Endothelial cell of hepatic sinusoid (primary cell): ENCODE data around the gene ENPP5.

Experiments
- in situ Hi-C: cut with HindIII; loops from 2 replicates; pipeline ENCODE4 v1.10.0; 2017; ENCODE audit warnings: low sequenced_read_pairs

ENPP5 gene, protein sequence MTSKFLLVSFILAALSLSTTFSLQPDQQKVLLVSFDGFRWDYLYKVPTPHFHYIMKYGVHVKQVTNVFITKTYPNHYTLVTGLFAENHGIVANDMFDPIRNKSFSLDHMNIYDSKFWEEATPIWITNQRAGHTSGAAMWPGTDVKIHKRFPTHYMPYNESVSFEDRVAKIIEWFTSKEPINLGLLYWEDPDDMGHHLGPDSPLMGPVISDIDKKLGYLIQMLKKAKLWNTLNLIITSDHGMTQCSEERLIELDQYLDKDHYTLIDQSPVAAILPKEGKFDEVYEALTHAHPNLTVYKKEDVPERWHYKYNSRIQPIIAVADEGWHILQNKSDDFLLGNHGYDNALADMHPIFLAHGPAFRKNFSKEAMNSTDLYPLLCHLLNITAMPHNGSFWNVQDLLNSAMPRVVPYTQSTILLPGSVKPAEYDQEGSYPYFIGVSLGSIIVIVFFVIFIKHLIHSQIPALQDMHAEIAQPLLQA

DNA sequence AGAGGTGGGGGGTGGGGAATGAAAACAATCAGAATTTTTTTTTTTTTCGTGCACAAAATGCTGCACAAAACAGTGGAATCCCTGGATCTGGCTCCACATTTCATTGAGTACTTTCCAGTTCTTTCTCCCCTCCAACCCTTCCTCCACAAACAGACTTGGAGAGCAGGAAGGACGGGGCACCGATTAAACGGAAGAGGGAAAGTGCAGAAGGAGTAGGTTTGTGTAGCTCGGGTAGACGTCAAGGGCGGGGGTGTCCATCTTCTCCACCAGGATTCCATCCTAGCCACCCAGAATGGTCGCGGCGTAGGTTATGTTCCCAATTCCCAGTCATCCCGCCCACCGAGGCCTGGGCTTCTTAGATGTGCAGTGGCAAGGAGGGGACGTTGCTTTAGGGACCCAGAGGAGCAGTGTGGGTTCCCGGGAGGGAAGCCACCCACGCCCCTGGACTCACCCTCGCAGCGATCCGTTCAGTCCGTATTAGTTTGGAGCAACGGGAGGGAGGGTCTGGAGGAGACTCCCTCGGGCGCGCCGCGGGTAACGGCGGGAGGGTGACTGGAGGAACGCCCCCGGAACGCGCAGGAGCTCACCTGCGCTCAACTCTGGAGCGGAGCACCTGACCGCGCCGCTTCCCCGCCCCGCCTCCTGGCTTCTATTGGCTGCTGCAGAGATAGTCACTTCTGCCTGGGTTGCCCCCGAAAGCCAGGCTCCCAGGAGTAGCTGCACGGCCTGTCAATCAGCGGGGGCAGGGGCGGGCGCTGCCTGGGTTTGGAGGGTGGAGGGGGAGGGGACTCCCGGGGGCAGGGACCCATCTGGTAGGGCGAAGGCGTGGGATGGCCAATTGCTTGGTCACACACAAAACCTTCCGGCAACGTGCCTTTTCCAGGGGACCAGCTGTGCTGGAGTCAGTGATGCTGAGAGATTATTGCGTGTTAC lies at the start of gene ENPP5:
Gene ENPP5, minus strand, starts transcription at position 624 of the 933 bp plus-strand sequence. CDS start 2,718 bp downstream, outside the sequence.
- in situ Hi-C loops = no loop called here

DNA sequence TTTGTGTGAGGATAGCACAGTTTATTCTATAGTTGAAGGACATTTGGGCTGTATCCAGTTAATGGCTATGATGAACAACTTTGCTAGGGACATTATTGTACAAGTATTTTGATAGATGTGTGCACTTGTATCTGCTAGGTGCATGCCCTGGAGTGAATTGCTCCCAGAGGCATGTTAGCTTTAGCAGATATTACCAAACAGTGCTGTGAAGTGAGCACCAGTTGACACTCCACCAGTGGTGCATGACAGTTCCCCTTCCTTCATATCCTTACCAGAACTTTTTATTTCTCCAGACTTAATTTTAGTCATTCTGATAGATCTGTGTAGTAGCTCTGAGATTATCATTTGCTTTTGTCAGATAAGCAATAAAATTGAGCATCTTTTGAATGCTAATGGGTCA lies 48.9 kb upstream of the ENPP5 start:
- in situ Hi-C loops = no loop called here

DNA sequence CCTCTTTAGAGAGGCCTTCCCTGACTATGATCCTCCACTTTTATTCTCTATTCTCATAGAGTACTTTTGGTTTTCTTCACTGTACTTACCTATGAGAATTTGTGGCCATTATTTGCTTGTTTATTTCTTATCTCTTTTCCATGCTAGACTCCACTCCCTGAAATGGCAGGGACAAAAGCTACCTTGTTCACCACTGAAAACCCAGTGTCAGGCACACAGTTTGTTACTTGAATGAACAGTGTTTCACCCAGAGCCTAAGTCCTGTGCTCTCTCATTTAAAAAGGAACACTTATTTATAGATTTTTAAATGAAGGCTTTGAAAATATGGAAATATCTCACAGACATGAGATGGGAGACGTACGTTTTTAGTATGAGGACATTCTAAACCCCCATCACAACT lies 47.7 kb upstream of the ENPP5 start:
- in situ Hi-C loops = no loop called here

DNA sequence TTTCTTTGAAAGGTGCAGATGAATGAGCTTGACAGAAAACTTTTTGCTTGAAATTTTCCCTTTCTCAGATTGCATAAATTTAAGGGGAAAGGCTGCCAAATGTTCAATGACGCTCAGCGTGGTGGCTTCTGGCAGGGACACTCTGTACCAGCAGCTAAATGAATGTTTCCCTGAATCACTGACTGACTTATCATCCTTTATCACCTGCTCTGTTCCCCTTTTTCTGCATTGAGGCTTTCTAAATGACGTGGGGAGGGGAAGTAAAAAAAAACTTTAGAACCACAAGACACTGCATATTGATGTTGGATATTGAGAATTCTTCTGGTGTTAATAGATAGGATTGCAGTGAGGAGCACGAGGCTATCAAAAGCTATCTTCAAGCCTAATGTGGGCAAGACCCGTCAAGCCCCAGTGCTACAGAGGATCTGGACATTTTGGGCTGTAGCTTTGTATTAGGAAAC lies 46.9 kb upstream of the ENPP5 start:
- in situ Hi-C loops = no loop called here

DNA sequence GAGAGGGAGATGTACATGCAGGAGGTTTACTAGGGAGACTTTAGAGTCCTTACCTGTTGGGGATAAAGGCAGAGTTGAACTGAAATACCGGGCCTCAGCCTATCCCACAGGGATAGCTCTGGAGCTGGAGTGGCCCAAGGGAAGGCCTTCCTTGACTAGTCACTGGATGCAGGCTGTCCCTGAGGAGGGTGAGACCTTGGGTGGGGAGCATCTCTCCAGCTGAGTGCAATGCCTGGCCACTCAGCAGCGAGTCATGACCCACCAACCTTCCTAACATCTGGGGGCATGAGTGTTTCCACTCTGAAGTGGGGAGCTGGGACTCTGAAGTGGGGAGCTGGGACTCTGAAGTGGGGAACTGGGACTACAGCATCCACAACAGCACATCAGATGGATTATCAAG lies 46.1 kb upstream of the ENPP5 start:
- in situ Hi-C loops = no loop called here

DNA sequence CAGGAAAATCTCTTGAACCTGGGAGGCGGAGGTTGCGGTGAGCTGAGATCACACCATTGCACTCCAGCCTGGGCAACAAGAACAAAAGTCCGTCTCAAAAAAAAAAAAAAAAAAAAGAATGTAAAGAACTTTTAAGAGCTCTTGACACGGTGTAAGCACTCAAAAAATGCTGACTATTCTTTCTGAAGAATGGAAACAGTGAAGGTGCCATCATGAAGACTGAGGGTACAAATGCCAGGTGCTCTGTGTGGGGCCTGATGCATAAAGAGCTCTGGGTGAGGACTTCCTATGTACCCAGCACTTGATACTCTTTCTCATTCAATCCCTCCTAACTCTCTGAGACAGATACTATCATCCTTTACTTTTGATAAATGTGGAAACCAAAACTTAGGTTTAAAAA lies 45.0 kb upstream of the ENPP5 start:
- in situ Hi-C loops = no loop called here

DNA sequence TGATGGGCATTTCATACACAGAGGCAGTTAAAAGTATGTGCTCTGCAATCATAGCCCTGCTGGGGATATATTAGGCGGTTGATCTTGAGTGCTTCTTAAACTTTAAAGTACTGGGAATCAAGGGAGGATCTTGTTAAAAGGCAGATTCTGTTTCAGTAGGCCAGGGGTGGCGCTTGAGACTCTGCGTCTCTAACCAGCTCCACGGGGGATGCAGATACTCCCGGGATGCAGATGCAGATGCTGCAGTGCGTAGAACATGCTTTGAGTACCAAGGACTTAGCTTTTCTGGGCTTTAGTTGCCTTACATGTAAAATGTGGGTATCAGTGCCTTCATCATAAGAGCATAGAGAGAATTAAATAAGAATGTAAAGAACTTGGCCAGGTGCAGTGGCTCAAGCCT lies 44.4 kb upstream of the ENPP5 start:
- in situ Hi-C loops = no loop called here

DNA sequence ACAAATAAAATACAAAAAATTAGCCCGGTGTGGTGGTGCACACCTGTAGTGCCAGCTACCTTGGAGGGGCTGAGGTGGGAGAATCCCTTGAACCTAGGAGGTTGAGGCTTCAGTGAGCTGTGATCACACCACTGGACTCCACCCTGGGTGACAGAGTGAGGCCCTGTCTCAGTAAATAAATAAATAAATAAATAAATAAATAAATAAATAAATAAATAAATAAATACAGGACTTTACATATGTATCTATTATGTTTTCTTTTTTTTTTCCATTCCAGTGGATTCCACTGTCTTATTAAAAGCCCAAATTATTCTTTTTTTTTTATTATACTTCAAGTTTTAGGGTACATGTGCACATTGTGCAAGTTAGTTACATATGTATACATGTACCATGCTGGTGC lies 41.1 kb upstream of the ENPP5 start:
- in situ Hi-C loops = no loop called here

DNA sequence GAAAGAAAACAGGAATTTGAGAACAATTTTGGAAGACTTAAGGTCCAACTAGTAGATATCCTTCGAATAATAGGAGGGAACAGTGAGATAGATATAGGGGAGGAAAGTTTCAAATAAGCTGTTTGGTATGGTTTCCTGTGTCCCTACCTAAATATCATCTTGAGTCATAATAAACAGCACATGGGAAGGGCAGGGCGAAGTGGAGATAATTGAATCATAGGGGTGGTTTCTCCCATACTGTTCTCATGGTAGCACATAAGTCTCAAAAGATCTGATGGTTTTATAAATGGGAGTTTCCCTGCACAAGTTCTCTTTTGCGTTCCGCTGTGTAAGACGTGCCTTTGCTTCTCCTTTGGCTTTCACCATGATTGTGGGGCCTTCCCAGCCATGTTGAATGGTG lies 39.5 kb upstream of the ENPP5 start:
- in situ Hi-C loops = no loop called here

DNA sequence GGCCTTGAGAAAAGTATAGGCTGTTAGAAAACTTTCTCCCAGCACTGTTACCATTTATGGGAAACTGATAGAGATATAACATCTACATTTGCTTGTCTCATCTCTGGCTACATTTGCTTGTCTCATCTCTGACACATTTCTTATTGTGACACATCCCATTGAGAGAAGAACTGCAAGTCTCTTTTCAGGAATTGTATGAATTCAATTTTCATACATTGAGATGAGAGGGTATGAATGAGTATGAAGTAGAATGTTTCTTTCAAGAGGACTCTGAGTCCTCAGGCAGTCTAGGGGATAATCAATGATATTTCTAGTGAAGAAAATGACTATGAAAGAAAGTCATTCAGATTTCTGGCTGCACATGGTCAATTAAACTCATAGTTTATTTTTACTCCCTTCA lies 37.5 kb upstream of the ENPP5 start:
- in situ Hi-C loops = no loop called here

DNA sequence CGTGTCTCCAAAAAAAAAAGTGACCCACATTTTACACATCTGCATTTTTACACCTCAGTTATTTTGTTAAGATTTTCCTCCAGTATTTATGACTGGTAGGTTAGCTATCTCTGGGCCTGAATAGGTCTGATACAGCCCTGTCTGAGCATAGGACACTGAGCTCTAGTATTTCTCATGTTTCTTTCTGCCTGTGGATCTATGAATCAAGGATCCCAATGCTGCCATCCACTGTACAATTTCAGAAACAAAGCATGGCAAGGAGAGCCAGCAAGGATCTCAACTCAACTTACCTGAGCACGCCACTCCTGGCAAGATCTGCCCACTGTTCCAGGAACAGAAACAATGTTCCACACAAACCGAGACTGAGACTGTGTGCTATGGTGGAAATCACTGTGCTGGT lies 36.4 kb upstream of the ENPP5 start:
- in situ Hi-C loops = no loop called here

DNA sequence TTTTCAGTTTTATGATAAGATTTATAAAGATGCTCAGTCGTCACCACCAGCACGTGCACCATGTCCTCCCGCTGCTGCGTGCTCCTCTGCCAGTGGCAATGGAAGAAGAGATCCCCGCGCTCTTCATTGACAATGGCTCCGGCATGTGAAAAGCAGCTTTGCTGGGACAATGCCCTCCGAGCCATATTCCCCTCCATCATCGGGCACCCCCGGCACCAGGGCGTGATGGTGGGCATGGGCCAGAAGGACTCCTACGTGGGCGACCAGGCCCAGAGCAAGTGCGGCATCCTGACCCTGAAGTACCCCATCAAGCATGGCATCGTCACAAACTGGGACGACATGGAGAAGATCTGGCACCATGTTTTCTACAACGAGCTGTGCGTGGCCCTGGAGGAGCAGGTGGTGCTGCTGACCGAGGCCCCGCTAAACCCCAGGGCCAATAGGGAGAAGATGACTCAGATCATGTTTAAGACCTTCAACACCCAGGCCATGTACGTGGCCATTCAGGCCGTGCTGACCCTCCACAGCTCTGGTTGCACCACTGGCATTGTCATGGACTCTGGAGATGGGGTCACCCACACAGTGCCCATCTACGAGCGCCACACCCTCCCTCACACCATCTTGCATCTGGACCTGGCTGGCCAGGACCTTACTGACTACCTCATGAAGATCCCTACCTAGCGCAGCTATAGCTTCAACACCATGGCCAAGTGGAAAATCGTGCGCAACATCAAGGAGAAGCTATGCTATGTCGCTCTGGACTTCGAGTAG lies 34.3 kb upstream of the ENPP5 start:
- in situ Hi-C loops = no loop called here

DNA sequence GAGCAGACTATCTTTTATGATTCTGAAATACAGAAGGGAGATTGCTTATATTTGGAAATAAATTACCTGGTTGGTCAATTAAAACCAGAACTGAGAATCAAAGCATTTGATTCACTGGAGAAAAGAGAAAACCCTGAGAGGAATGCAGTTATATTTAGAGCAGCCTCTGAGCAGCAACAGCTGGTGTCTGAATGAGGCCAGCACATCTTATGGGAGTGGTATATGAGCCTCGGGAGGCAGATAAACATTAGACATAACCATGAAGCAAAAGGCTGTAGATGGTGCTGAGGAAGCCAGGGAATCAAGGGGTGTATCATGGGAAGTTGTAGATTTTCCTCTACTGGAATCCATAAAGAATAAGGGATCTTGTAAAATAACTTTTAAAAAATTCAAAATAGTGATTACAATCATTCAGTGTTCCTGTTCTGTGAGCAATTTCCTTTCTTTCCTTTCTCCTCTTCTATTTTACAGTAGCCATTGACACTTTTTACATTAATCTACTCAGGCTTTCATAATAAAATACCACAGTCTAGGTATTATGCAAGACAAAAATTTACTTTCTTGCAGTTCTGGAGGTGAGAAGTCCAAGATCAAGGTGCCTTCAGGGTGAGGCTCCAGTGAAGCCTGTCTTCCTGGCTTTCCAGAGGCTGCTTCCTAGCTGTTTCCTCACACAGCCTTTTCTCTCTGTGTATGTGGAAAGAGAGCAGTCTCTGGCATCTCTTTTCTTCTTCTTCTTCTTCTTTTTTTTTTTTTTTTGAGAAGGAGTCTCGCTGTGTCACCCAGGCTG lies 32.8 kb upstream of the ENPP5 start:
- in situ Hi-C loops = no loop called here

DNA sequence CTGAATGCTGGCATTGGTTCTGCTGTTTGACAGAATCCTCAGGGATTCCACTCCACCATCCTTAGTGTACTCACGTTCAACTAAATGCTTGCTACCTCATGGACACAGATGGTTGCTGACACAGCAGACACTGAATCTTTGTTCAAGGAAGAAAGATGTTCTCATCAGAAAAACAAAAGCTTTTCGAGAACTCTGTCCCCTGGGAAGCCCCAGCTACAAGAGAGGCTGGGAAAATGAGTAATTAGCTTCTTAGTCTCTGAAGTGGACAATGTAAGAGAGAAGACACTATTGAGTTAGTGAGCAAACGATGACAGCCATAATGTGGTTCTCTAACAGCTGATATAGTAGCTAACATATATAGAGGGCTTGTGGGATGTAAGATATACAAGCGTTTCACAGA lies 30.9 kb upstream of the ENPP5 start:
- in situ Hi-C loops = no loop called here

DNA sequence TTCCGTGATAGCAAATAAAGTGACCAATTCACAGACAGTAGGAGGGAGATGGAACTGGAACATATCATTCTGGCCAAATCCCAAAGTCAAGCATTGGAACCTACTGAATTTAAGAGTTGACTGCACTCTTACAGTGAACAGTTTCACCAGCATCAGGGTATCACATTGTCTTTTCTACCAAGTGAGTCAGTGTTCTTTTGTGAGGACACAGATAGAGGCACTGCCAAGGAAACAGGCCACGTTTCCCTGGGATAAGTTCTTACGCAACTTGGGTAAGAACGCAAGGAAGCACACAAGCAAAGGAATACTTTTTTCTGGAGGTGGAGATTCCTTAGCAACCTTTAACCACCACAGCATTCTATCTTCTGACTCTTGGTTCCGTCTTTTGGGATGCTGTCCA lies 28.6 kb upstream of the ENPP5 start:
- in situ Hi-C loops = no loop called here

DNA sequence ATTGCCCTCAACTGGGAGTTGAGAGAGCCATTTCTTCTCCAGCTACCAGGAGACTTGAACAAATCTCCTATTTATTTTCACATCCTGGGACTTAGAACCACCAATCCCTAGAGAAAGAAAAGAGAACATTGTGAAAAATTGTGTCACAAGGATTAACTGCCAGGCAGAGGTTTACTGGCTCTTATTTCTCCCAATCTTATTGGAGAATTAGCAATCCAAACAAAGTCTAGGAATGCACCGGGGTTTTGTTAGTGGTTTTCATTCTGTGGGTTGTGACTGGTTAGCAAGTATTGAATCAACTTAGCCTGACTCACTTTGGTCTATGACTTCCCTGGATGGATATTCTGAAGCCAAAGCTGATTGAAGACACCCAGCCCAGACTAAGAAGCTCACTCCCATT lies 21.2 kb upstream of the ENPP5 start:
- in situ Hi-C loops = no loop called here

DNA sequence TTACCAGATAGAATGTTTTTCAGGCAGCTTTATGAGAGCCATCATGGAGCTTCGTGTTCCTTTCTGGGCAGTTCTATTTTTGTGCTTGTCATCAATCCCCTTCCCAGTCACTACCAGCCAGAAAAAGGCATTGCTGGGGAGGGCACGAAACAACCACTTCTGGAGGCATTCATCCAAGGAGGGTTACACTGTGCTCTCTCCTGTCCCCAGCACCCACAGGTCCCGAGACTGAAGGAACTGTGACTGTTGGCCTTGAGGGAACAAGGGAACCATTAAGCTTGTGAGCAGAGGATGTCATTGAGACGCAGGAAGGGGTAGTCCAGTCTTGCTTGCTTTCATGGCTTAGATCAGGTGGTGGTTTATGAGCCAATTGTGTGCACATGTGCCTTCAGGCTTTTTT lies 20.1 kb upstream of the ENPP5 start:
- in situ Hi-C loops = no loop called here

DNA sequence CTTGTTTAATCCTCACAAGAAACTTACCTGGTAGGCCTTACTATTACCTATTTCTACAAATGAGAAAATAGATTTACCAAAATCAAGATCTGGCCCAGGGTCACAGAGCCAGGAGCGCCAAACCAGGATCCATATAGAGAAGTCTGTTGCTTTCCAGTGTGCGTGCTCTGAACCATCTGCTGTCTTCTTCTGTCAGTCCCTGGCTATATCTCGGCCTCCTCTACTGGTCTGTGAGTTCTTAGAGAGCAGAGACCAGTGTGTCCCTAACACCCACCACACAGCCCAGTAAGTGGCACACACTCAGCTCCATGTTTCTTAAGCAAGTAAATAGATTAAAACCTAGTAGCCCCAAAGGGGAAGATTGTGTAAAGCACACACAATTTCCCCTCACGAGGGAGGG lies 18.9 kb upstream of the ENPP5 start:
- in situ Hi-C loops = no loop called here

DNA sequence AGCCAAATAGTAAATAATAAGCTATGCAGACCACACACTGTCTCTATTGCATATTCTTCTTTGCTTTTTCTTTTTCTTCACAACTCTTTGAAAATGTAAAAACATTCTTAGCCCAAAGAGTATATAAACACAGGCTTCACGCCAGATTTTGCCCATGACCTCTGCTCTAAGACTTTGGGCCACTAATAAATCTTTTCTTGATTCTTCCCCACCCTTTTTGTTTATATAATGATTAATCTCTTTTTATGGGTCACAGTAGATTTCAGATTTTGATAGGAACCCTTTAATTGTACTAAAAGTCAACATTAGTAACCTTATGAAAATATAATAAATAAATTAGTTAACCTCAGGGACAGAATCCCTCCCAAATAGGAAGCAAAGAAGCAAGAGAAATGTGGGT lies 15.8 kb upstream of the ENPP5 start:
- in situ Hi-C loops = no loop called here

DNA sequence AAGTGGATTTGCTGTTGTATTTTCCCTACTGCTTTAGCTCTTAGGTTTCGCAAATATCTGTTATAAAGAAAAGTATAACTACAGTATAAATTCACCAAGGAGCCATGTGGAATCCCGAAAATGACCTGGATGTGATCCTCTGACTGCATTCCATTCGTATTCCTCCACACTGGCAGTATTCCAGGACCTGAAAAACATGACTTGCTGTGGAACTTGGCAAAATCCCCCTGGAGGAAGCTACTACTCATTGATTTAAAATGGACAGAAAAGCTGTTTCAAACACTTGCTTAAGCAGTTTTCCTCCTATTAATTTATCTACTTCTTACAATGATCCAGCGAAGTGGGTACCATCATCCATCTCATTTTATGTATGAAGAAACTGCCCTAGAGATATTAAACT lies 13.3 kb upstream of the ENPP5 start:
- in situ Hi-C loops = no loop called here
